GM19372 (cell line): ENCODE measurements around the gene ZCCHC18.
A peak's percentile ranks its signal among the peaks of the same experiment; 100 is the strongest.

ENCODE experiments used
- ATAC-seq: cut with Tn5 transposase; IDR thresholded peaks from one replicate; pipeline ENCODE4 v1.9.1; 2021; ENCODE audit warnings: mild to moderate bottlenecking, low read depth, moderate library complexity; ENCODE audit not compliant: unreplicated experiment

ZCCHC18 gene

GRCh38 chrX:104130808-104131207, 18.5 kb downstream of the ZCCHC18 start:
- ATAC-seq: no peak

GRCh38 chrX:104134583-104135261, 22.4 kb downstream of the ZCCHC18 start:
- no peak for ATAC-seq

- no peak for ATAC-seq
Measured at GRCh38 chrX:104135677-104136076, 23.4 kb downstream of the ZCCHC18 start.

GRCh38 chrX:104136241-104137019, 24.1 kb downstream of the ZCCHC18 start:
- ATAC-seq: peak; percentile 92

- no peak for ATAC-seq
Measured at GRCh38 chrX:104137496-104137895, 25.2 kb downstream of the ZCCHC18 start.

GRCh38 chrX:104141087-104141760, 28.9 kb downstream of the ZCCHC18 start:
- no peak for ATAC-seq

- ATAC-seq: no peak
Measured at GRCh38 chrX:104151037-104151436, 38.7 kb downstream of the ZCCHC18 start.

GRCh38 chrX:104156630-104157529, 44.6 kb downstream of the ZCCHC18 start, which contains the start of gene SLC25A53:
TSS of gene SLC25A53 (minus strand) at chrX:104157009. CDS start at chrX:104105257, 51,752 bp downstream.
- ATAC-seq: peak; percentile 88
